DOHH2 (cell line): ENCODE data around the gene APMAP.

Source experiments
- H3F3A ChIP-seq: fragments of 200-600 bp; sonication (generic), shearing (Covaris generic); 2 replicates; pipeline ENCODE4 v1.6.0; 2016; ENCODE audit warnings: antibody characterized with exemption, mild to moderate bottlenecking; ENCODE audit not compliant: control insufficient read depth, insufficient read depth
- H3K27ac ChIP-seq: fragments of 200-600 bp; sonication (generic); 2 replicates; pipeline ENCODE4 v1.5.1; 2014; ENCODE audit warnings: low read depth, mild to moderate bottlenecking, low read length, moderate library complexity
- H3K27me3 ChIP-seq: fragments of 200-600 bp; sonication (generic); 2 replicates; pipeline ENCODE4 v1.6.1; 2014; ENCODE audit warnings: mild to moderate bottlenecking, low read length, mixed read lengths; ENCODE audit not compliant: control insufficient read depth
- H3K36me3 ChIP-seq: fragments of 200-600 bp; sonication (generic); 2 replicates; pipeline ENCODE4 v1.6.1; 2014; ENCODE audit warnings: mild to moderate bottlenecking, low read length, moderate library complexity, mixed read lengths; ENCODE audit not compliant: control insufficient read depth
- H3K4me1 ChIP-seq: fragments of 200-600 bp; sonication (generic); 2 replicates; pipeline ENCODE4 v1.6.1; 2014; ENCODE audit warnings: mild to moderate bottlenecking, low read length, mixed read lengths; ENCODE audit not compliant: control insufficient read depth
- H3K4me2 ChIP-seq: fragments of 200-600 bp; sonication (generic); 2 replicates; pipeline ENCODE4 v1.6.0; 2014; ENCODE audit warnings: mild to moderate bottlenecking, low read length, moderate library complexity
- H3K4me3 ChIP-seq: fragments of 200-600 bp; sonication (generic); 2 replicates; pipeline ENCODE4 v1.5.1; 2014; ENCODE audit warnings: mild to moderate bottlenecking, low read length, mixed read lengths
- H3K79me2 ChIP-seq: fragments of 200-600 bp; sonication (generic); 2 replicates; pipeline ENCODE4 v1.6.1; 2014; ENCODE audit warnings: mild to moderate bottlenecking, low read length, mixed read lengths; ENCODE audit not compliant: control insufficient read depth
- H3K9me2 ChIP-seq: fragments of 200-600 bp; sonication (generic); replicated peaks from 2 replicates; pipeline ENCODE4 v1.6.1; 2014; ENCODE audit warnings: mild to moderate bottlenecking, low read length, mixed read lengths; ENCODE audit not compliant: control insufficient read depth
- H3K9me3 ChIP-seq: fragments of 200-600 bp; sonication (generic); 2 replicates; pipeline ENCODE4 v1.6.1; 2014; ENCODE audit warnings: antibody characterized with exemption, low read length, mixed read lengths; ENCODE audit not compliant: control insufficient read depth, insufficient read depth
- H4K20me1 ChIP-seq: fragments of 200-600 bp; sonication (generic); 2 replicates; pipeline ENCODE4 v1.6.0; 2014; ENCODE audit warnings: low read depth, mild to moderate bottlenecking, antibody characterized with exemption, low read length, moderate library complexity; ENCODE audit not compliant: control insufficient read depth, insufficient read depth
- EZH2phosphoT487 ChIP-seq: fragments of 200-600 bp; sonication (generic); IDR thresholded peaks from 2 replicates; pipeline ENCODE4 v1.6.1; 2017; ENCODE audit warnings: borderline replicate concordance, mild to moderate bottlenecking, antibody characterized with exemption, low read length, moderate library complexity, mixed read lengths
- TF ChIP-seq, protein P1 (sequence below): fragments of 200-600 bp; sonication (generic); IDR thresholded peaks from one replicate; pipeline ENCODE4 v1.5.1; 2014; ENCODE audit warnings: antibody characterized with exemption, mild to moderate bottlenecking, low read depth, low read length; ENCODE audit not compliant: poor library complexity, severe bottlenecking

Gene APMAP

DNA sequence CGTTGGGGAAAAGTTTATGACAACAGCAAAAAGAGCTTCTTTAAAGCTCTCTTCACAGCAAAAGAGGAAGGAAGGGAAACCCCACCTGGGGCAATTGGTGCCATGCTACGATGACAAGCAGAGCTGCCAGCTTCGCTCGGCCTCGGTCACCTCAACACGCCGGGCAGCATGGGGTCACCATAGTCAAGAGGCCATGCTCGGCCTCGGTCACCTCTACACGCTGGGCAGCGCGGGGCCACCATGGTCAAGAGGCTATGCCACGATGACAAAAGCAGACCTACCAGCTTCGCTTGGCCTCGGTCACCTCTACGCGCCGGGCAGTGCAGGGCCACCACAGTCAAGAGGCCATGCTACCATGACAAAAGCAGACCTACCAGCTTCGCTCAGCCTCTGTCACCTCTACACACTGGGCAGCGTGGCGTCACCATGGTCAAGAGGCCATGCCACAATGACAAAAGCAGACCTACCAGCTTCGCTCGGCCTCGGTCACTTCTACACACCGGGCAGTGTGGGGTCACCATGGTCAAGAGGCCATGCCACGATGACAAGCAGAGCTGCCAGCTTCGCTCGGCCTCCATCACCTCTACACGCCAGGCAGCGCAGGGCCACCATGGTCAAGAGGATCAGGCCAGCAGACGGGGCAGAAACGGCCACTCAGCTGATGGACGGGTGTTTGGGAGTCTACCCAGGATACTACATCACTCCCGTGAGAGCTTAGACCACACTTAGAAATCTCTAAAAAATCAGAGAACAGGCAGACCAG lies 12.1 kb downstream of the APMAP start:
- Histone ChIP-seq H4K20me1 (peaks cover 2% of the 10 kb centered on the region; the same call in 1 of the 2 replicates), H3F3A (no peaks in the 10 kb centered on the region), H3K4me1 (no peaks in the 10 kb centered on the region), H3K9me2 (no peaks in the 10 kb centered on the region), H3K36me3 (peaks cover 76% of the 10 kb centered on the region), H3K9me3 (peaks cover 6% of the 10 kb centered on the region; the same call in 1 of the 2 replicates), H3K27ac (no peak overlapping the region), H3K79me2 (peaks cover 28% of the 10 kb centered on the region), H3K27me3 (no peaks in the 10 kb centered on the region), H3K4me3 (no peak overlapping the region), H3K4me2 (no peak overlapping the region)
- no peak for TF ChIP-seq EZH2phosphoT487
- TF ChIP-seq, protein P1, sequence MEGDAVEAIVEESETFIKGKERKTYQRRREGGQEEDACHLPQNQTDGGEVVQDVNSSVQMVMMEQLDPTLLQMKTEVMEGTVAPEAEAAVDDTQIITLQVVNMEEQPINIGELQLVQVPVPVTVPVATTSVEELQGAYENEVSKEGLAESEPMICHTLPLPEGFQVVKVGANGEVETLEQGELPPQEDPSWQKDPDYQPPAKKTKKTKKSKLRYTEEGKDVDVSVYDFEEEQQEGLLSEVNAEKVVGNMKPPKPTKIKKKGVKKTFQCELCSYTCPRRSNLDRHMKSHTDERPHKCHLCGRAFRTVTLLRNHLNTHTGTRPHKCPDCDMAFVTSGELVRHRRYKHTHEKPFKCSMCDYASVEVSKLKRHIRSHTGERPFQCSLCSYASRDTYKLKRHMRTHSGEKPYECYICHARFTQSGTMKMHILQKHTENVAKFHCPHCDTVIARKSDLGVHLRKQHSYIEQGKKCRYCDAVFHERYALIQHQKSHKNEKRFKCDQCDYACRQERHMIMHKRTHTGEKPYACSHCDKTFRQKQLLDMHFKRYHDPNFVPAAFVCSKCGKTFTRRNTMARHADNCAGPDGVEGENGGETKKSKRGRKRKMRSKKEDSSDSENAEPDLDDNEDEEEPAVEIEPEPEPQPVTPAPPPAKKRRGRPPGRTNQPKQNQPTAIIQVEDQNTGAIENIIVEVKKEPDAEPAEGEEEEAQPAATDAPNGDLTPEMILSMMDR: no peak

DNA sequence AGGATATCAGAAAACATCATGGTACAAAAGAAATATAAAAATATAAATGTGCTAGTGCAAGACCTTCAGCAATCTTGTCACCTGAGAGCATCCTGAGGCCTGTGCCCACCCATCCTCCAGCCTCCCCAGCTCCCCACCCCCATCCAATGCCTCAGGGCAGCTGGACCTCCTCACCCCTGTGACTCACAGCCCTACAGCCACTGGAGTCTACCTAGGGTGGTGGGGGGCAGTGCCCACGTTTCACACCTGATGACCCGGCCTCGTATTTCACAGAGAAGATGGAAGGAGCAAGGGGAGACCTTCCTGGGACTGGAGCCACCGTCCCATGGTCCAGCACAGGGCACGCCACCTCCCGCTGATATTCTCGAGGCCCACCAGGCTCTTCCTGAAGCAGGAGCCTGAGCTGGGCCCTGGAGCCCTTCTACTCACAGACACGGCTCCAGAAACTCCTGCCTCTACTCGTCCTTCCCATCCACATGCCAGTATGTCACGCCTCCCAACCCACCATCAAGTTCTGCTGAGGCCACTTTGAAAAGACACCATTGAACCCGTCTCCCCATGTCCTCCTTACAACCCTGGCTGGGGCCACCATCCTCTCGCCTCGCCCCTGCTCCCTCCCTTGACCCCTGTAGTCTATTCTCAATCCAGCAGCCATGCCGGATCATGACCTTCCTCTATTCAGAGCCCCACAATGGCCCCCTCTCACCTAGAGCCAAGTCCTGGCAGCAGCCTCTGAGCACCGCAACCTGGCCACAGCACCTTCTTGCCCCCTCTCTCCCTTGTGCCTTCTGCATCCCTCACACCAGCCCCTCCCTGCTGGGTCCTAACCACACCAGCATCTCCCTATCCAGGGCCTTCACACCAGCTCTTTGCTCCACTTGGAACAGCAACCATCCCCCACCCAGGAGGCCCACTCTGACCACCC lies 13.3 kb downstream of the APMAP start:
- Histone ChIP-seq H3K4me3 (no peak overlapping the region), H3K4me1 (no peaks in the 10 kb centered on the region), H3K9me3 (peaks cover 6% of the 10 kb centered on the region; the same call in 1 of the 2 replicates), H3K27ac (no peak overlapping the region), H3K27me3 (no peaks in the 10 kb centered on the region), H3K9me2 (no peaks in the 10 kb centered on the region), H4K20me1 (peaks cover 2% of the 10 kb centered on the region; the same call in 1 of the 2 replicates), H3K36me3 (peaks cover 76% of the 10 kb centered on the region), H3K4me2 (no peak overlapping the region), H3K79me2 (peaks cover 16% of the 10 kb centered on the region), H3F3A (no peaks in the 10 kb centered on the region)
- TF ChIP-seq EZH2phosphoT487: no peak
- TF ChIP-seq, protein P1: no peak

DNA sequence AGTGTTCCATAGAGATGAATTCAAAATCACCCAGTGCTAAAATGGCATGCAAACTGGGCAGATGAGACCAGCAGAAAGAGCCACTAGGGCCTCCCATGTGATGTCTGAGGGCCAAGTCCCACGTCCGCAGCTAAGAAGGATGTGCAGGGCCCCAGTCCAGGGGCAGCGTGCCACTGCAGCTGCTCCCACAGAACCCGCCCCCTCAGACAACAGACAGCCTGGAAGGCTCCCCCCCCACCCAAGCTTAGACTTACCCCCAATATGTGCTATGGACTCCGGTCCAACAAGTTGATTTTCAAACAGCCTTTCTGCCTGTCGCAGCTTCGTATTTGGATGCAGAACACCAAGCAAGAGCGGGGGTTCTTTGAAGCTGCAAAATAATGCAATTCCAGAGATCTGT lies 14.0 kb downstream of the APMAP start:
- Histone ChIP-seq H3K79me2 (peaks cover 9% of the 10 kb centered on the region; the same call in 1 of the 2 replicates), H3K9me2 (no peaks in the 10 kb centered on the region), H3K4me2 (no peak overlapping the region), H3K4me3 (no peak overlapping the region), H3K27ac (no peak overlapping the region), H3F3A (no peaks in the 10 kb centered on the region), H3K4me1 (no peaks in the 10 kb centered on the region), H3K36me3 (peaks cover 72% of the 10 kb centered on the region), H4K20me1 (no peaks in the 10 kb centered on the region), H3K9me3 (peaks cover 6% of the 10 kb centered on the region; the same call in 1 of the 2 replicates), H3K27me3 (no peaks in the 10 kb centered on the region)
- TF ChIP-seq, protein P1: no peak
- no peak for TF ChIP-seq EZH2phosphoT487
